HG02870 (cell line): ENCODE results near the gene UNC13C.

Experiments
- ATAC-seq: cut with Tn5 transposase; IDR thresholded peaks from one replicate; pipeline ENCODE4 v1.9.1; 2021; ENCODE audit warnings: mild to moderate bottlenecking, moderate library complexity; ENCODE audit not compliant: unreplicated experiment

The UNC13C gene

GRCh38 chr15:54559405-54560069 is 581.3 kb downstream of the UNC13C start:
- no peak for ATAC-seq

- ATAC-seq: no peak
These were observed 582.2 kb downstream of the UNC13C start for GRCh38 chr15:54560417-54560816.

GRCh38 chr15:54564166-54564565 is 585.9 kb downstream of the UNC13C start:
- ATAC-seq: no peak

- ATAC-seq: no peak
These were observed 588.4 kb downstream of the UNC13C start for GRCh38 chr15:54566654-54567053.

GRCh38 chr15:54567408-54568035 is 589.3 kb downstream of the UNC13C start:
- ATAC-seq: no peak

- ATAC-seq: no peak
These were observed 590.1 kb downstream of the UNC13C start for GRCh38 chr15:54568381-54568780.

- no peak for ATAC-seq
These were observed 593.3 kb downstream of the UNC13C start for GRCh38 chr15:54571576-54571975.

GRCh38 chr15:54575586-54575985 is 597.3 kb downstream of the UNC13C start:
- ATAC-seq: no peak

- no peak for ATAC-seq
These were observed 598.2 kb downstream of the UNC13C start for GRCh38 chr15:54576298-54576935.

- ATAC-seq: no peak
These were observed 599.4 kb downstream of the UNC13C start for GRCh38 chr15:54577476-54578250.

- no peak for ATAC-seq
These were observed 601.6 kb downstream of the UNC13C start for GRCh38 chr15:54579855-54580254.

GRCh38 chr15:54580643-54581042 is 602.4 kb downstream of the UNC13C start:
- no peak for ATAC-seq

- peak; percentile 59 for ATAC-seq
These were observed 604.8 kb downstream of the UNC13C start for GRCh38 chr15:54582863-54583643.

- no peak for ATAC-seq
These were observed 606.8 kb downstream of the UNC13C start for GRCh38 chr15:54585063-54585462.

- ATAC-seq: no peak
These were observed 615.9 kb downstream of the UNC13C start for GRCh38 chr15:54594115-54594514.

GRCh38 chr15:54599386-54599785 is 621.1 kb downstream of the UNC13C start:
- no peak for ATAC-seq

- ATAC-seq: no peak
These were observed 626.8 kb downstream of the UNC13C start for GRCh38 chr15:54605043-54605442.

GRCh38 chr15:54605556-54605955 is 627.3 kb downstream of the UNC13C start:
- ATAC-seq: no peak

GRCh38 chr15:54608876-54609835 is 630.9 kb downstream of the UNC13C start:
- ATAC-seq: no peak

GRCh38 chr15:54618120-54618519 is 639.9 kb downstream of the UNC13C start:
- ATAC-seq: no peak
